ENCODE results near the gene IFITM1.
A peak's percentile ranks its signal among the peaks of the same experiment; 100 is the strongest.
"Not testable (repeated sequence)": the region's sequence is repeated elsewhere in the genome, so short reads cannot be mapped to it uniquely, and the experiment has no call there.

IFITM1 gene

DNA sequence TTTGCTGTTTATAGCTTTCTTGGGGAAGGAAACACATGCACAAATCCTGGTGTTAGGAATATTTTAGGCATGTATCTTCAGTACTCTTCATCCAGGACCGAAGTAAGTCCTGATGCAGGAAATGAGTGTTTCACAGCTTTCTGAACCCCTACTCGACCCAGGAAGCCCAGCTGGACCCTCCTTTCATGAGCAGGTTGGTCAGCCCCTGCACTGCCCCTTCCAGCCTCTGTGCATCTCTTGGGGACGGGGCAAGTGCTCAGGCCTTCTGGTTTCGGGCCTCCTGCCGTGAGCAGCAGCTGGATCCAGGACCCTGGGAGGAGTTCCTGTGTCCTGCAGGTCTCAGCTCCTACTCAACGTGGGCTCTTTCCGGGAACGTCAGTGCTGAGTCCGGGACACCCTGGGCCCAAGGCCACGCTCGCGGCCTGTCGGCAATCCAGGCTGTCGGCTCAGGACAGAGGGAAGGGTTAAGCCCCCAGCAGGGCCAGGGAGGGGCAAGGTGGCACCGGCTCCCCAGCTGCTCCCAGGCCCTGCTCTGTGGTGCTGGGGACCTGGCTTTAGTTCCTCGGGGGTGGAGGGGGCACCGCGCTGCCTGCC lies 3.8 kb upstream of the IFITM1 start:
- peak in 1 of 2 experiments; percentile 27 for DNase-seq

DNA sequence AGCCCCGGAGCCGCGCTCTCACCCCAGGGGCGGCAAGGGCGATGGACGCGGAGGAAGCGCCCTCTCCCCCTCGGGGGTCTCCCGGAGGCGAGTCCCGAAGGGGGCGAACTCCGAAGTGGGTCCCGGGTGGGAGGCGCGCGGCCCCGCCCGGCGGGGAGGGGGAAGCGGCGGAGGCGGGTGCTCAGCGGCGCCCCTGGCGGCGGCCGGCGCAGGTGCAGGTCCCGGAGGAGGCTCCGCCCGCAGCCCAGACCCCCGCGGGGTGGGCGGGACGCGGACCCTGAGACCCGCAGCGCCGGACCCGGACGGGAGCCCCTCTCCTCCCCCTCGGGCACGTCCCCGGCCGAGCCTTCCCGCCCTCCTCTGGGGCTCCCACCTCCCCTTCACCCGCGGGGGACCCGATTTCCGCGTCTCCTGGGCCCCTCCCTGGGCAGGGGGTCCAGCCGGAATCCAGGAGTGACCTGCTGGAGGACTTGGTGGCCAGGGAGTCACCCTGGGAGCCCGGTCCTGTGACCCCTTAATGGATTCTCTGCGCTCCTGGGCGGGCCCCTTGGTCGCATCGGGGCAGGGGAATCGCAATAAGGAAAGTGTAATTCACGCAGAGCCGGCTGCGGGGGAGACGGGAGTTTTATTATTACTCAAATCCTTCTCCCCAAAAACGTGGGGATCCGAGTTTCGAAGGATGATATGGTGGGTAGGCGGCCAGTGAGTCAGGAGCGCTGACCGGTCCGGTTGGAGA lies 2.7 kb upstream of the IFITM1 start:
- DNase-seq = not testable (repeated sequence)

DNA sequence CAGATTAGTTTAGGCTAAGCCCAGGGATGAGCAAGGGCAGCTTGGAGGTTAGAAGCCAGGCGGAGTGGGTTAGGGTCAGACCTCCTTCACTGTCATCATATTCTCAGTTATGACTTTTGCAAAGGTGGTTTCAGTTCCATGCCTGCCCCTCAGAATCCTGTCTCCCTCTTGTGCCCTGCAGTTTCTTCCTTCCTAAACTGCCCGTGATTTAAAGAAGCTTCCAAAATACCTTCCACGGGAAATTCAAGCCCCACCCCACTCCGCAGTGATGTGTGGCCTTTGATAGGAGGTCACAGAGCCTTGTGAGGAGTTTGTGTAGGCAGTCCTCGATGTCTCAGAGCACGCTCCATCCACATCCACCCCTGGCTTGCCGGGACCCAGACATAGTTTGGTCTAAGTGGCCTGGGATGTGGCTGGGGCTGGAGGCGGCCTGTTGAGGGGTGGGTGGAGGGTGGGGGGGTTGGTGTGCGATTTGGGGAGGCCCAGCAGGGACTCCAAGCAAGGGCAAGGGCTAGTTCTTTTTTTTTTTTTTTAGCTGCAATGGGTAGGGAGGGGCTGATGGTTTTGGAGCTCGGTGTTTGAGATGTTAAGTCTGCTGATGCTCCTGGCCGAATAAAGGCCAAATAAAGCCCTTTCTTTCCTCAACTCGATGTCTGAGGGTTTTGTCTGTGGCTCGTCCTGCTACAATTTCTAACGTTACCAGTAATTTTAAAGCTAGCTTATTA lies 1.6 kb upstream of the IFITM1 start:
- no peak for DNase-seq

DNA sequence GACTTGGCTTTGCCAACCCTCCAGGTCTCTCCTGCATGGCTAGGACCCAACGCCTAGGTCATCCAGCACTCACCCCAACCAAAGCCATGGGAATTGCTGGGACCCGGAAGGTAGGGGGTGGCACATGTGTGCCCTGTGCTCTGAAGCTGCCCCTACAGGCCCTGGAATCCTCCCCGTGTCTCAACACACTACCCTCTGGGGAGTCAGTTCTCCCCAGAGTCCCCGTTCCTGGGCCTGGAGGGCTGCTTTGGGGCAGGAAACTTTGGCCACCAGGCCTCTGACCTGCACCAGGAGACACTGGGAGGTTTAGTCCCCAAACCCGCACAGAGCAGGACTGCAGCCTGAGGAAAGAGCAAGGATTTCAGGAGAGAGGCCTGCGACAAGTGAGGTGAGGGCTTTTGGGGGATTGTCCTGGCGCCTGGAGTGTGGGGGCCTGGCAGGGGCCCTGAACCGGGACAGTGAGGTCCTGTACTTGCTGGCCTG lies 495 bp upstream of the IFITM1 start:
- no peak for DNase-seq

DNA sequence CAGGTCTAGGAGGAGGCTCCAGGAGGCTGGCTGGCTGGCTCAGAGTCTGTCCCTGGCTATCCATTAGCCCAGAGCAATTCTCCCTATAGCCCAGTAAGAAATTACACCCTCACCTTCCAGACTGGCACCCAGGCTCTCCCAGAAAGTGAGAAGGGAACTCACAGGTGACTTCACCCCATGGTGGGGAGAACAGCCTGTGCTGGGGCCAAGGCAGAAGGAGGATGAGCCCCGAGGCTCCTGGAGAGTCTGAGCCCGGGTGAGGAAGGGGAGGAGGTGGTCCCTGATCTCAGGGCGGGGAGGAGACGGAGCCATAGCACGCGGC lies 675 bp downstream of the IFITM1 start:
- DNase-seq = not testable (repeated sequence)

DNA sequence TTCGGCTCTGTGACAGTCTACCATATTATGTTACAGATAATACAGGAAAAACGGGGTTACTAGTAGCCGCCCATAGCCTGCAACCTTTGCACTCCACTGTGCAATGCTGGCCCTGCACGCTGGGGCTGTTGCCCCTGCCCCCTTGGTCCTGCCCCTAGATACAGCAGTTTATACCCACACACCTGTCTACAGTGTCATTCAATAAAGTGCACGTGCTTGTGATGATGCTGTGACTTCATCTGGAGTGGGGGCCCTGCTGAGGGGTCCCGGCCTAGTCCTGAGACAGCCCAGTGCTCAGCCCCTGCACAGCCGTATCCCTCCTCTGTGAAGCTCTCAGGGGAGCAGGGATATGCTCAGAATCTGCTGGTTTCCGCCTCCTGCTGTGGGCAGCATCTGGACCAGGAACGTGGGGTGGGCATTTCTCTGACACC lies 1.2 kb downstream of the IFITM1 start:
- DNase-seq = no peak

DNA sequence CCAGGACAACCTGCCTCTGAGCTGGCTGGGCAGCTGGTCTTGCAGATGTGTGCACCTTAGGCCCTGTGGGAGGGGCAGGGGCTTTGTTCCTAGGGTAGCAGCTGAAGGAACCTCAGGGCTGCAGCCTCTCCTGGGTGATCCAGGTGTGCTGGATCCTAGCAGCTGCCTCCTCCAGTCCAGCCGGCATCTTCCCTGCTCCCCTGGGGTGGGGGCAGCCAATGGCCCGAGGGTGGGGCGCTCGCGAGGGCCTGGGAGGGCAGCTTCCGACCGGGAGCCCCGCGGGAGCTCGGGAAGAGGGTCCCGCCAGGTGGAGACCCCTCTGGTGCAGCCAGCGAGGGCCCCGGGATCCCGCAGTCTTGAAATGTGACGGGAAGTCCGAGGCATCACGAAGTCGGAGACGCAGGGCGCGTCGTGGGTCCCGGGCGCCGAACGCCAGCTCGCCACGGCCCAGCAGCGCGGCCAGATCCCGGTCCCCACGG lies 1.7 kb downstream of the IFITM1 start:
- no peak for DNase-seq

DNA sequence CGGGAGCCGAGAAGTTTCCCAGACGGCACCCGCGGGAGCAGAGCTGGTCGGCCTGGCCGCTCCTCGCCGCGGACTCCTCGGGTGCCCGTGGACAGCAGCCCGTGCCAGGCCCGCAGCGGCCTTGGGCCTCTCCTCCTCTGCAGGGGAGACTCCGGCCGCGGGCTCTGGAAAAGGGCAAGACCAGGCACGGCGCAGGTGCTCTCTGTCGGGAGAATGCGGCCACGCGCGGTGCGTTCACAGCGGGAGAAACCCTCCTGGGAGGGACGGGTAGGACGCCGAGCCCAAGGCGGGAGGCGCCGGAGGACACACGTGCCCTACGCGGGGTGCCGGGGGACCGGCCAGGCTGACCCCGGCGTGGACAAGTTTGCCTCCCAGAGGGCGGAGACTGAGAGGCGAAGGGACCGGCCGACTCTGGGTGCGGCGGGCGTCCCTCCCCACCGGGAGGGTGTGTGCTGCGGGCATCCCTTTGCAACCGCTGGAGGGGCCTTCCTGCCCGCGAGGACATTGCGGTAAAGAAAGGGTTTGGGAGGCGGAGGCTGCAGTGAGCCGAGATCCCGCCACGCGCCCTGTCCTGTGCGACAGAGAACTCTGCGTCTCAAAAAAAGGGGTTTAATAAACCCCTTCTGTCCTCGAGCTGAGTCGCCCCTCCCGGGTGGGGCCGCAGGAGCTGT lies 2.3 kb downstream of the IFITM1 start:
- DNase-seq = no peak

DNA sequence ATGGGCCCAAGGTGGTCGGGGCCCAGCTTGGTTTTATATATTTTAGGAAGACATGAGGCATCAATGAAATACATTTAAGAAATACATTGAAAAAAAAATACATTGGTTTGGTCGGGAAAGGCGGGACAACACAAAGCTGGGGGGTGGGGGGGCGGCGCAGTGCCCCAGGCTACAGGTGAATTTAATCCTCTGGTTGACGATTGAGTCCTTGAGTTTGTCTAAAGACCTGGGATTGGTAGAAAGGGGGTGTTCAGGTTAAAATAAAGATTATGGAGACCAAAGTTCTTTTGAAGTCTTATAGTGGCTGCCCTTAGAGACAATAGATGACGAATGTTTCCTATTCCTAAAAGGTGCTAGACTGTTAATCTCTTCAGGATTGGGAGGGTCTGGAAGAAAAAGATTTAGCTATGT lies 3.1 kb downstream of the IFITM1 start:
- no peak for DNase-seq

DNA sequence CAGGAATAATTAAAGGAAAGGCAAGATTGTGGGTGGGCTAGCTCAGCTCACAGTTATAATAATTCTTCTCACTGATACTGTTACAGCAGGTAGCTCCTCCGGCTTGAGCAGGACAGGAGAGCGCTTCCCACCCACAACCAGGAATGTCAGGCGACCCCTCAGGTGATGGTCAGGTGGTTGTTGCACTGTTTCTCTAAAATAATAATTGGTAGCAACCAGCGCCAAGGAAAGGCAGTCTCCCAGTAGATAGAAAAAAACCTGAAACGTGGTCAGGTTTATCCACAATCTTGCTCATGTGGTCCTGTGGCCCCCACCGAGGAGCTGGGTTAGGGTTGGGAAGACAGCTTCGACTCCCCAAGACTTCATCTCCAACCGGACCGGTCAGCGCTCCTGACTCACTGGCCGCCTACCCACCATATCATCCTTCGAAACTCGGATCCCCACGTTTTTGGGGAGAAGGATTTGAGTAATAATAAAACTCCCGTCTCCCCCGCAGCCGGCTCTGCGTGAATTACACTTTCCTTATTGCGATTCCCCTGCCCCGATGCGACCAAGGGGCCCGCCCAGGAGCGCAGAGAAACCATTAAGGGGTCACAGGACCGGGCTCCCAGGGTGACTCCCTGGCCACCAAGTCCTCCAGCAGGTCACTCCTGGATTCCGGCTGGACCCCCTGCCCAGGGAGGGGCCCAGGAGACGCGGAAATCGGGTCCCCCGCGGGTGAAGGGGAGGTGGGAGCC lies 4.0 kb downstream of the IFITM1 start:
- DNase-seq = not testable (repeated sequence)

DNA sequence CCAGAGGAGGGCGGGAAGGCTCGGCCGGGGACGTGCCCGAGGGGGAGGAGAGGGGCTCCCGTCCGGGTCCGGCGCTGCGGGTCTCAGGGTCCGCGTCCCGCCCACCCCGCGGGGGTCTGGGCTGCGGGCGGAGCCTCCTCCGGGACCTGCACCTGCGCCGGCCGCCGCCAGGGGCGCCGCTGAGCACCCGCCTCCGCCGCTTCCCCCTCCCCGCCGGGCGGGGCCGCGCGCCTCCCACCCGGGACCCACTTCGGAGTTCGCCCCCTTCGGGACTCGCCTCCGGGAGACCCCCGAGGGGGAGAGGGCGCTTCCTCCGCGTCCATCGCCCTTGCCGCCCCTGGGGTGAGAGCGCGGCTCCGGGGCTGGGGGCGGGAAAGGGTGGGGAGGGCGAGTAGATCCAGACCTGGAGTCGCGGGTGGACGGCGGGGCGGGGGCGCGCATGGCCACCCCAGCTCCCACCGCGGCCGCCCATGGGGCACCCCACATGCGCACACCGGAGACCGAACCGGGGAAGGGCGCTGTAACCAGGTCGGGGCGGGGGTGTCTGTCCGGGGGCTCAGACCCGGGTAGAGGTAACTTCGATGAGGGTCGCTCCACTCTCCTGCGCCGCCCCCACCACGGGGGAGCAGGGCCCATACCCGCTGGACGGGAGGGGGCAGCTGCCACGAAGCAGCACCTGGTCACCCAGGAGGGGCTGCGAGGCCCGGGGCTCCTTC lies 4.7 kb downstream of the IFITM1 start:
- DNase-seq = not testable (repeated sequence)

DNA sequence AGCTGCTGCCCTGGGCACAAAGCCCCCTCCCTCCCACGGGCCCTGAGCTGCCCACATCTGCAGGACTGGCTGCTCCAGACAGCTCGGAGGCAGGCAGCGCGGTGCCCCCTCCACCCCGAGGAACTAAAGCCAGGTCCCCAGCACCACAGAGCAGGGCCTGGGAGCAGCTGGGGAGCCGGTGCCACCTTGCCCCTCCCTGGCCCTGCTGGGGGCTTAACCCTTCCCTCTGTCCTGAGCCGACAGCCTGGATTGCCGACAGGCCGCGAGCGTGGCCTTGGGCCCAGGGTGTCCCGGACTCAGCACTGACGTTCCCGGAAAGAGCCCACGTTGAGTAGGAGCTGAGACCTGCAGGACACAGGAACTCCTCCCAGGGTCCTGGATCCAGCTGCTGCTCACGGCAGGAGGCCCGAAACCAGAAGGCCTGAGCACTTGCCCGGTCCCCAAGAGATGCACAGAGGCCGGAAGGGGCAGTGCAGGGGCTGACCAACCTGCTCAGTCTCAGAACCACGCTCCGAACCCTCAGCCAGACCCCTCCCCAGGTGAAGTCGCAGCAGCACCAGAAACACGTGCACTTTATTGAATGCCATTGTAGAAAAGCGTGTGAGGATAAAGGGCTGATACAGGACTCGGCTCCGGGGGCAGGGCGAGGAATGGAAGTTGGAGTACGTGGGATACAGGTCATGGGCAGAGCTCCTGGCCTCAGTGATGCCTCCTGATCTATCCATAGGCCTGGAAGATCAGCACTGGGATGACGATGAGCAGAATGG lies 5.5 kb downstream of the IFITM1 start:
- DNase-seq = peak in 1 of 2 experiments; percentile 44

DNA sequence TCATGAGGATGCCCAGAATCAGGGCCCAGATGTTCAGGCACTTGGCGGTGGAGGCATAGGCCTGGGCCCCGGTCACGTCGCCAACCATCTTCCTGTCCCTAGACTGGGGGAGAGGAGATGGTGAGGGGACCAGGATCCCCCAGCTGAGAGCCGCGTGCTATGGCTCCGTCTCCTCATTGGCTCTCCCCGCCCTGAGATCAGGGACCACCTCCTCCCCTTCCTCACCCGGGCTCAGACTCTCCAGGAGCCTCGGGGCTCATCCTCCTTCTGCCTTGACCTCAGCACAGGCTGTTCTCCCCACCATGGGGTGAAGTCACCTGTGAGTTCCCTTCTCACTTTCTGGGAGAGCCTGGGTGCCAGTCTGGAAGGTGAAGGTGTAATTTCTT lies 6.0 kb downstream of the IFITM1 start:
- not testable (repeated sequence) for DNase-seq

DNA sequence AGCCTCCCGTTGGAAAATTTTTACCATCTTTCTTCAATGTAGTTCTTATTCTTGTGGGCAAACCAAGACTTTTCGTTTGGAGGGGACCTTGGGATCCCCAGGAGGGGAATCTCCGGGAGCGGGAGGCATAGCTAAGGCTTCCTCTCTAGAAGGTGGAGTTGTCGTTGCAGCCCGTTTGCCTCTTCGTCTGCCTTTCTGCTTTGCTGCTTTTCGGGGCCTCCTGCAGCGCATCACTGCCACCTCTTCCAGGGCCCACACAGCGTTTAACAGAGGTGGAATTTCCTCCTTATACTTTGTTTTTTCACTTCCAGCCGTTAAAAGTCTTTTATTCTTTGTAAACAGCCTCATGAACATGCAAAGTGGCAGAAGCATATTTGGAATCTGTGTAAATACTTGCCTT lies 10.3 kb downstream of the IFITM1 start:
- DNase-seq = no peak

DNA sequence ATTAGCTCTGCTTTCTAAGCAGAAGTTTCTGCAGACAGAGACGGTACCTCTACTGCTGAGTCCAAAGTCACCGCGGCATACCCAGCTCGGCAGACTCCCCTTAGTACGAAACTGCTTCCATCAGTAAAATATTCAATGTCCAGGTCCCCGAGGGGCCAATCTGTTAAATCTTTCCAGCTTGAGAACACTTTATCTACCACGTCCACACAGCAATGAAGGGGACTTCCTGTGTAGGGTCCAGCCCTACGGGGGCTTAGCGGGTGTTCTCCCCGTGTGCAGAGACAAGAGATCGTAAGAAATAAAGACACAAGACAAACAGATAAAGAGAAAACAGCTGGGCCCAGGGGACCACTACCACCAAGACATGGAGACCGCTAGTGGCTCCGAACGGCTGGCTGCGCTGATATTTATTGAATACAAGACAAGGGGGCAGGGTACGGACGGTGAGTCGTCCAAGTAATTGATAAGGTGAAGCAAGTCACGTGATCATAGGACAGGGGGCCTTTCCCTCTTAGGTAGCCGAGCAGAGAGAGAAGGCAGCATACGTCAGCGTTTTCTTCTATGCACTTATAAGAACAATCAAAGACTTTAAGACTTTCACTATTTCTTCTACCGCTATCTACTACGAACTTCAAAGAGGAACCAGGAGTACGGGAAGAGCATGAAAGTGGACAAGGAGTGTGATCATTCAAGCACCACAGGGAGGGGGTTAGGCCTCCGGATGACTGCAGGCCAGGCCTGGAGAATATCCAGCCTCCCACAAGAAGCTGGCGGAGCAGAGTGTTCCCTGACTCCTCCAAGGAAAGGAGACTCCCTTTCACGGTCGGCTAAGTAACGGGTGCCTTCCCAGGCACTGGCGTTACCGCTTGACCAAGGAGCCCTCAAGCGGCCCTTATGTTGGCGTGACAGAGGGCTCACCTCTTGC lies 11.0 kb downstream of the IFITM1 start:
- not testable (repeated sequence) for DNase-seq

DNA sequence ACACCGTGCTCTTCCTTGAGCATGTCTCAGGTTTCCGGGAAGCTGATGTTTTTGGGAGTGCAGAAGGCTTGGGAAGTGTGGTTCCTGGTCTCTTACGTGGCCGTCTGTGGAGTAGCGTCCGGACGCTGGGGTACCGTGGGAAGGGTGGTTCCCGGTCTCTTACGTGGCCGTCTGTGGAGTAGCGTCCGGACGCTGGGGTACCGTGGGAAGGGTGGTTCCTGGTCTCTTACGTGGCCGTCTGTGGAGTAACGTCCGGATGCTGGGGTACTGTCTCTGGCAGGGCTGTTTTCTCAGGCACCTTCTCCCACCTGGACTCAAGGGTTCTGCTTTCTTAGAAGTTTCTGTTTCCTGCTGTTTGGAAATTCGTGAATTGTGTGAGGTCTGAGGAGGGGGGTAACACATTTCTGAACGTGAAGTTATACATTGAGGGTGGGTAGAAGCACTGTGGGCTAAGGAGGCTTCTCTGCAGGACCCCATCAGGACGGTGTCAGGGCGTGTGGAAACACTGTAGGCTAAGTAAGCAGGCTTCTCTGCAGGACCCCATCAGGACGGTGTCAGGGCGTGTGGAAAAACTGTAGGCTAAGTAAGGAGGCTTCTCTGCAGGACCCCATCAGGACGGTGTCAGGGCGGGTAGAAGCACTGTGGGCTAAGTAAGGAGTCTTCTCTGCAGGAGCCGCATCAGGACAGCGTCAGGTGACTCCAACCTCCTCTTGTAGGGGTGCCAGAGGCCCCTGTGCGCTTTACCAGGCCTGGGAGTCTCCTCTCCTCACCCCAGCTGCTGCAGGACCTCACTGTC lies 12.2 kb downstream of the IFITM1 start:
- no peak for DNase-seq

DNA sequence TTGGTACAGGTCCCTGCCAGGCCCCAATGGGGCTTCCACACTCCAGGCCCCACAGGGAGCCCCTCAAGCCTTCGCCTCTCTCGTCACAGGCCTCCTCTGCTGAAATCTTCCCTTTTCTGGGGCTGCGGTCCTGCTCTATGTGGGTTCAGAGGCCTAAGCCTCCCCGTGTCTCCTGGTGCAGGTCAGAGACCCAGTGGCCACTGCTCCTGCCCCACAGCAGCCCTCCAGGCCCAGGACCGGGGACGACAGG lies 12.7 kb downstream of the IFITM1 start:
- DNase-seq = no peak

DNA sequence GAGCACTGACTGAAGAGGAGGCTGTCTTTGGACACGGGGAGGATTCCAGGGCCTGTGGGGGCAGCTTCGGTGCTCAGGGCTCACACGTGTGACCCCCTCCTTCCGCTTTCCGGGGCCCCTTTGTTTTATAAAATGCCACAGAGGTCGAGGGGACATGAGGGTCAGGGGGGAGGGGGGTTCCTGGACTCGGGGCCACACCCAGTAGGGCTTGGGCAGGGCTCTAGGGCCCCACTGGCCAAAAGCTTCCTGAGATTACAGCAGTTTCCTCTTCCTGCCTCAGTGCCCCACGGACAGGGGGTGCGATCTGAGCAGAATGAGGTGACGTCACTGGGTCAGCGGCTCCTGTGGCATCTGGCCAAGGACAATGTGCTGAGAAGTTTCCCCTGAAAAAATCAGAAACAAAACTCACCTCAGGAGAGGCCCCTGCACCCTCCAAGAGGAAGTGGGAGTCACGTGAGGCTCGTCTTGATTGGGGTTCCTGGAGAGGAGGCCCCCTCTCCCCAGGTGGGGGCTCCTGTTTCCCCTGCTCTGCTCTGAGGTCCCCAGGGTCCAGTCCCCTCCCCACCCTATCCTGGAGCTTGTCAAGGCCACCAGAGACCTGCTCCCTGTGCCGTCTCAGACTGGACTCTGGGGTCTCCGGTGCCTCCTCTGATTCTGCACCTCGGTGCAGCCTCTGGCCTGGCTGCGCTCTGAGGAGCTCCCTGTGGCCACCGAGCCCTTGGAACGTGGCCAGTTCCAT lies 13.2 kb downstream of the IFITM1 start:
- DNase-seq = no peak

DNA sequence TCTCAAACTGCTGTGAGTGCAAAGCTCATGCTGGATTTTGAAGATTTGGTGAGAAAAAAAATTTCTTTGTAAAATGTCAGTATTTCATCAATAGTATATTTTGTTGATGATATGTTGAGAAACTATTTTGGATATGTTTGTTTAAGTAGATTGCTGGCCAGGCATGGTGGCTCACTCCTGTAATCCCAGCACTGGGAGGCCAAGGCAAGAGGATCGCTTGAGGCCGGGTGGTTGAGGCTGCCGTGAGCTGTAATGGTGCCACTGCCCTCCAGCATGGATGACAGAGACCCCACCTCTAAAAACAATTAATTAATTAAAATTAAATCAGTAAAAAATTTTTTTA lies 13.7 kb downstream of the IFITM1 start:
- DNase-seq = no peak

Data from SW 1271 (cell line).